Bronchial epithelial cell (primary cell): ENCODE data around the gene LDLRAP1. TPM values are rescaled to one million over a fixed set of nuclear protein-coding genes. Genes with fewer than 3 reads are reported as not detected.

Experiments
- DNase-seq: peaks from one replicate; pipeline ENCODE4 v3.0.0-alpha.2; 2010; ENCODE audit warnings: low read depth
- FAIRE-seq: peaks from 2 replicates; lab custom pipeline; 2011; peaks lifted over from hg19 to GRCh38; lab: Jason Lieb, UNC
- H3K27me3 ChIP-seq: 2 replicates; pipeline ENCODE4 v1.5.1; 2011; ENCODE audit warnings: low read length; ENCODE audit not compliant: control insufficient read depth, insufficient read depth
- H3K36me3 ChIP-seq: 2 replicates; pipeline ENCODE4 v1.5.1; 2011; ENCODE audit warnings: low read length; ENCODE audit not compliant: control insufficient read depth, insufficient read depth
- H3K4me3 ChIP-seq: 2 replicates; pipeline ENCODE4 v1.5.1; 2011; ENCODE audit warnings: mild to moderate bottlenecking, low read depth, low read length, control low read depth
- CTCF ChIP-seq: IDR thresholded peaks from 2 replicates; pipeline ENCODE4 v1.5.1; 2011; ENCODE audit warnings: mild to moderate bottlenecking, moderate library complexity, low read length, control low read depth, inconsistent platforms; ENCODE audit not compliant: insufficient read depth, severe bottlenecking
- total RNA-seq: library from RNA; depleted of rRNA; stranded (reverse); fragments of >200 nt; gene quantifications from 2 replicates; pipeline ENCODE4 v1.2.1, GENCODE V29; 2014

LDLRAP1 gene
- total RNA-seq, 1 donor from 2014 or later = 17.1 TPM

- Histone ChIP-seq H3K27me3 (peaks cover 18% of the 10 kb centered on the region), H3K36me3 (no peaks in the 10 kb centered on the region), H3K4me3 (peak within 1 kb of the TSS; percentile 47)
- TF ChIP-seq CTCF = peak; percentile 44
- FAIRE-seq (no peak), DNase-seq (peak; percentile 16)
Observed at GRCh38 chr1:25616095-25616986, 72.9 kb downstream of the LDLRAP1 start, which contains the start of gene MAN1C1. Gene MAN1C1 (plus strand): TSS chr1:25616791. CDS start chr1:25617798, 1,007 bp downstream.

- Histone ChIP-seq H3K36me3 (no peaks in the 10 kb centered on the region), H3K4me3 (peak overlapping the region; percentile 47), H3K27me3 (peaks cover 18% of the 10 kb centered on the region)
- no peak for FAIRE-seq
- no peak for TF ChIP-seq CTCF
- no peak for DNase-seq
Observed at GRCh38 chr1:25616987-25617624, 73.7 kb downstream of the LDLRAP1 start.

GRCh38 chr1:25617625-25618432, 74.4 kb downstream of the LDLRAP1 start:
- DNase-seq (no peak), FAIRE-seq (no peak)
- H3K27me3 ChIP-seq = peaks cover 18% of the 10 kb centered on the region
- peak overlapping the region; percentile 47 for H3K4me3 ChIP-seq
- no peaks in the 10 kb centered on the region for H3K36me3 ChIP-seq
- TF ChIP-seq CTCF = no peak

- H3K4me3 ChIP-seq = no peak overlapping the region
Observed at GRCh38 chr1:25618433-25618808, 75.0 kb downstream of the LDLRAP1 start.

More at GRCh38 chr1:25618433-25618808, 75.0 kb downstream of the LDLRAP1 start:
- no peak for TF ChIP-seq CTCF
- FAIRE-seq (no peak), DNase-seq (no peak)
- Histone ChIP-seq H3K27me3 (peaks cover 17% of the 10 kb centered on the region), H3K36me3 (no peaks in the 10 kb centered on the region)

Other genes with a start within 250 kb of the LDLRAP1 start
- gene TMEM50A, start 205.3 kb upstream of the LDLRAP1 start, total RNA-seq = 105 and 138 TPM in 2 replicates
- 2.0 and 3.7 TPM in 2 replicates for gene RHCE, start 122.8 kb upstream of the LDLRAP1 start, total RNA-seq
- 11.9 and 17.4 TPM in 2 replicates for gene MACO1, start 112.7 kb upstream of the LDLRAP1 start, total RNA-seq
- under 0.01 and 0.26 TPM in 2 replicates for gene MAN1C1, start 73.2 kb downstream of the LDLRAP1 start, total RNA-seq